AG04449 (cell line): Measurements from ENCODE around the gene ABCA1.

Source experiments
- CTCF ChIA-PET: fragments of 350-600 bp; formaldehyde crosslinking; extraction: SDS; loops from one replicate; lab custom pipeline; 2021; ENCODE audit warnings: antibody characterized with exemption; lab: Yijun Ruan, JAX
- POLR2A ChIA-PET: fragments of 400-600, 350-600 bp; formaldehyde crosslinking; extraction: SDS; loops from one replicate; lab custom pipeline; 2020; ENCODE audit warnings: antibody characterized with exemption, inconsistent platforms; lab: Yijun Ruan, JAX
- DNase-seq: peaks from one replicate; pipeline ENCODE4 v3.0.0-alpha.2; 2010; ENCODE audit warnings: low read depth, low spot score
- H3K4me3 ChIP-seq: 2 replicates; pipeline ENCODE4 v1.5.1; 2011; ENCODE audit warnings: low read depth, mild to moderate bottlenecking, control low read depth, low read length
- CTCF ChIP-seq: IDR thresholded peaks from one replicate; pipeline ENCODE4 v1.5.1; 2011; ENCODE audit warnings: mild to moderate bottlenecking, moderate library complexity, low read length, control low read depth, inconsistent platforms; ENCODE audit not compliant: insufficient read depth; ENCODE audit errors: missing control alignments

ABCA1 gene

GRCh38 chr9:104833696-104834095 is 94.3 kb downstream of the ABCA1 start:
- no peak overlapping the region for H3K4me3 ChIP-seq
- no peak for TF ChIP-seq CTCF
- ChIA-PET POLR2A (no interaction called here), CTCF (interaction anchor here (1.3 to 4.0 kb wide), 2 partner anchors 20 to 30 kb away, joined by 5 to 15 read pairs; no protein-coding TSS in a partner anchor)
- no peak for DNase-seq

- ChIA-PET POLR2A (no interaction called here), CTCF (interaction anchor here (1.7 kb wide), 1 partner anchor 31 kb away, joined by 8 read pairs; no protein-coding TSS in a partner anchor)
- peak; percentile 44 for DNase-seq
- no peak overlapping the region for H3K4me3 ChIP-seq
- no peak for TF ChIP-seq CTCF
Observed at GRCh38 chr9:104831681-104832080, 96.3 kb downstream of the ABCA1 start.

GRCh38 chr9:104826911-104827310 is 101.0 kb downstream of the ABCA1 start:
- ChIA-PET CTCF (interaction anchor here (1.5 kb wide), 1 partner anchor 19 kb away, joined by 3 read pairs; no protein-coding TSS in a partner anchor), POLR2A (no interaction called here)
- no peak for TF ChIP-seq CTCF
- DNase-seq = no peak
- H3K4me3 ChIP-seq = no peak overlapping the region

- H3K4me3 ChIP-seq = no peak overlapping the region
- POLR2A ChIA-PET = no interaction called here
- DNase-seq = no peak
- CTCF ChIA-PET = interaction anchor here (1.5 kb wide), 1 partner anchor 18 kb away, joined by 3 read pairs; no protein-coding TSS in a partner anchor
- no peak for TF ChIP-seq CTCF
Observed at GRCh38 chr9:104826079-104826775, 101.7 kb downstream of the ABCA1 start.

GRCh38 chr9:104820336-104820735 is 107.6 kb downstream of the ABCA1 start:
- POLR2A ChIA-PET = no interaction called here
- TF ChIP-seq CTCF = no peak
- DNase-seq = no peak
- CTCF ChIA-PET = interaction anchor here (1.3 to 1.5 kb wide), 3 partner anchors 9 to 12 kb away, joined by 3 to 4 read pairs (median 3); no protein-coding TSS in a partner anchor
- no peak overlapping the region for H3K4me3 ChIP-seq

GRCh38 chr9:104819033-104819432 is 108.9 kb downstream of the ABCA1 start:
- CTCF ChIA-PET = no interaction called here
- POLR2A ChIA-PET = no interaction called here
- no peak for TF ChIP-seq CTCF
- no peak overlapping the region for H3K4me3 ChIP-seq
- no peak for DNase-seq
